ENCODE measurements around the gene ACSF3. TPM values are rescaled to one million over a fixed set of nuclear protein-coding genes. Genes with fewer than 3 reads are reported as not detected.
A peak's percentile ranks its signal among the peaks of the same experiment; 100 is the strongest.

Gene ACSF3
- total RNA-seq, 1 donor from 2014 or later = 14.5 TPM

DNA sequence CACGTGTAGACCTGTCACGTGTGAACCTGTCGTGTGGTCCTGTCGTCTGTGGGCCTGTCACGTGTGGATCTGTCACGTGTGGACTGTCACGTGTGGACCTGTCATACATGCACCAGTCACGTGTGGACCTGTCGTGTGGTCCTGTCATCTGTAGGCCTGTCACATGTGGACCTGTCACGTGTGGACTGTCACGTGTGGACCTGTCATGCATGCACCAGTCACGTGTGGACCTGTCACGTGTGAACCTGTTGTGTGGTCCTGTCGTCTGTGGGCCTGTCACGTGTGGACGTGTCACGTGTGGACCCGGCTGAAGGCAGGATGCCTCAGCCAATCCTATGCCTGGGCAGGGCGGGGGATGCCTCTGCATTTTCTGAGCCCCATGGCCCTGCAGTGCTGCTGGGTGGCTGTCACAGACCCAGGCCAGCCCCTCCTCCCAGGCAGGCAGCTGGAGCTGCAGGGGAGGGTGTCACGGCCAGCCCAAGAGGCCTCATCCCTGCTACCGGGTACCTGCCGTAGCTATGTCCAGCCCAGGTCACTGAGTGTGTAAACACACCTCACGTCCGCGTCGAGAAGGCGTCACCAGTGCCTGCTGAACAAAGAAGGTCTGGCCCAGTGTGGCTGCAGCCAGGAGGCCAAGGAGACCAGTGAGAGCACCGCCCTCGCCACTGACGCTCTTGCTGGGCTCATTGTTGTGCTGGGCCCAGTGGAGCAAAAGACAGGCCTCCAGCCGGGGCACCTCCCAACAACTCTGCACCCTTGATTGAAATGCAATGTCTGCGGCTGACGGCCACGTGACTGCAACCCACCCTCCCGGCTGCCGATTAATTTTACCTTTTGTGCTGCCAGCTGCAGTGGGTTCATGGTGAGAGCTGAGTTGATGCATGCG lies 18.6 kb upstream of the ACSF3 start:
- DNase-seq (ENCODE audit: low spot score) = no peak
- H3K79me2 ChIP-seq (ENCODE audit: low read depth) = no peaks in the 10 kb centered on the region
- H3F3A ChIP-seq (ENCODE audit: low read depth) = peaks cover 39% of the 10 kb centered on the region
- H3K9me3 Mint-ChIP-seq = peaks cover 13% of the 10 kb centered on the region
- H3K4me1 ChIP-seq = peaks cover 16% of the 10 kb centered on the region
- TF ChIP-seq EZH2 (IDR thresholded peaks at IDR 0.05) (no peak), EZH2phosphoT487 (IDR thresholded peaks at IDR 0.05) (no peak)
- TF ChIP-seq, protein P1, sequence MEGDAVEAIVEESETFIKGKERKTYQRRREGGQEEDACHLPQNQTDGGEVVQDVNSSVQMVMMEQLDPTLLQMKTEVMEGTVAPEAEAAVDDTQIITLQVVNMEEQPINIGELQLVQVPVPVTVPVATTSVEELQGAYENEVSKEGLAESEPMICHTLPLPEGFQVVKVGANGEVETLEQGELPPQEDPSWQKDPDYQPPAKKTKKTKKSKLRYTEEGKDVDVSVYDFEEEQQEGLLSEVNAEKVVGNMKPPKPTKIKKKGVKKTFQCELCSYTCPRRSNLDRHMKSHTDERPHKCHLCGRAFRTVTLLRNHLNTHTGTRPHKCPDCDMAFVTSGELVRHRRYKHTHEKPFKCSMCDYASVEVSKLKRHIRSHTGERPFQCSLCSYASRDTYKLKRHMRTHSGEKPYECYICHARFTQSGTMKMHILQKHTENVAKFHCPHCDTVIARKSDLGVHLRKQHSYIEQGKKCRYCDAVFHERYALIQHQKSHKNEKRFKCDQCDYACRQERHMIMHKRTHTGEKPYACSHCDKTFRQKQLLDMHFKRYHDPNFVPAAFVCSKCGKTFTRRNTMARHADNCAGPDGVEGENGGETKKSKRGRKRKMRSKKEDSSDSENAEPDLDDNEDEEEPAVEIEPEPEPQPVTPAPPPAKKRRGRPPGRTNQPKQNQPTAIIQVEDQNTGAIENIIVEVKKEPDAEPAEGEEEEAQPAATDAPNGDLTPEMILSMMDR (IDR thresholded peaks at IDR 0.05) = no peak
- H4K20me1 ChIP-seq (ENCODE audit: low read depth) = no peaks in the 10 kb centered on the region
- no peak overlapping the region for H3K27ac Mint-ChIP-seq
- peaks cover 9% of the 10 kb centered on the region for H3K4me1 Mint-ChIP-seq
- no peak overlapping the region for H3K9ac ChIP-seq
- H3K36me3 Mint-ChIP-seq = no peaks in the 10 kb centered on the region
- H2AFZ ChIP-seq (replicated peaks) = no peak overlapping the region
- H3K4me2 ChIP-seq = no peak overlapping the region
- no peak overlapping the region for H3K27ac ChIP-seq
- peak overlapping the region; percentile 31 for H3K4me3 Mint-ChIP-seq
- no peak overlapping the region for H3K4me3 ChIP-seq
- H3K36me3 ChIP-seq = no peaks in the 10 kb centered on the region
- no peaks in the 10 kb centered on the region for H3K27me3 ChIP-seq
- H3K27me3 Mint-ChIP-seq (ENCODE audit: insufficient read depth, low read depth) = peaks cover 16% of the 10 kb centered on the region
- H3K9me3 ChIP-seq (ENCODE audit: low read depth) = no peaks in the 10 kb centered on the region

DNA sequence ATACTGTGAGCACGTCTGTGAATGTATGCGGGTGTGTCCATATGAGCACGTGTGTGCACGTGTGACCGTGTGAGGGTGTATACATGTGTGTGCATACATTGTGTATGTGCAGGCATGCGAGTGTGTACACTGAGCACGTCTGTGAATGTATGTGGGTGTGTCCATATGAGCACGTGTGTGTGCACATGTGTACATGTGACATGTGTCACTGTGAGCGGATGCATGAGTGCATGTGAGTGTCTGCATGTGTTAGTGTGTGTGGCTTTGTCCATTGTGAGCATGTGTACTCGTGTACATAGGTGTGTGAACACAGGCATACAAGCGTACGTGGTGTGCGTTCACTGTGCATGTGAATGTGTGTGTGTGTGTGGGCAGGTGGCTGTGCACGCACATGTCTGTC lies 17.5 kb upstream of the ACSF3 start:
- H3K27me3 Mint-ChIP-seq (ENCODE audit: insufficient read depth, low read depth) = peaks cover 16% of the 10 kb centered on the region
- Histone ChIP-seq H3K27me3 (no peaks in the 10 kb centered on the region), H4K20me1 (ENCODE audit: low read depth) (no peaks in the 10 kb centered on the region), H3K36me3 (no peaks in the 10 kb centered on the region), H2AFZ (replicated peaks) (no peak overlapping the region), H3K4me1 (peaks cover 14% of the 10 kb centered on the region), H3F3A (ENCODE audit: low read depth) (peaks cover 38% of the 10 kb centered on the region), H3K79me2 (ENCODE audit: low read depth) (no peaks in the 10 kb centered on the region), H3K9me3 (ENCODE audit: low read depth) (no peaks in the 10 kb centered on the region), H3K9ac (no peak overlapping the region), H3K4me2 (no peak overlapping the region), H3K4me3 (no peak overlapping the region), H3K27ac (no peak overlapping the region)
- TF ChIP-seq EZH2 (IDR thresholded peaks at IDR 0.05) (no peak), EZH2phosphoT487 (IDR thresholded peaks at IDR 0.05) (no peak)
- TF ChIP-seq, protein P1 (IDR thresholded peaks at IDR 0.05) = no peak
- H3K9me3 Mint-ChIP-seq = peaks cover 13% of the 10 kb centered on the region
- H3K36me3 Mint-ChIP-seq = no peaks in the 10 kb centered on the region
- H3K4me3 Mint-ChIP-seq = peak overlapping the region; percentile 19
- peak overlapping the region; percentile 21 for H3K27ac Mint-ChIP-seq
- H3K4me1 Mint-ChIP-seq = peaks cover 9% of the 10 kb centered on the region
- DNase-seq (ENCODE audit: low spot score) = no peak

DNA sequence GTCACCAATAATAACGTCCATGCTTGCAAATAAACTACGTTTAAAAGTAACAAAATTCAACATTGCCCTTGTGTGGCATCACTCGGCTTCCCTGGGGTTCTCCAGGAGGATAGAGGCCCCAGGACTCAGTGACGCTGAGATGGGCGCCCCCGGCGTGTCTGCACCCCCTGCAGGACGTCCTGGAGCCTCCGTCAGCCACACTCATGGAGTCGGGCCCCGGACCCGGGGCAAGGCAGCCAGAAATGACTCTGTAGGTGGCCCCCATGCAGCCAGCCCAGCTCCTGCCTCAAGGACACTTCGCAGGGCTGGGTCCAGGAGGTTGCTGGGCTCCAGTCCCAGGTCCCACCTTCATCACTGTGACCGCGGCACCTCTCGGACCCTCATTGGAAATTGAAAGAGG lies 16.6 kb upstream of the ACSF3 start:
- no peak overlapping the region for H3K27ac ChIP-seq
- Mint-ChIP-seq H3K4me1 (peaks cover 2% of the 10 kb centered on the region), H3K36me3 (no peaks in the 10 kb centered on the region), H3K9me3 (peaks cover 13% of the 10 kb centered on the region), H3K27me3 (ENCODE audit: insufficient read depth, low read depth) (peaks cover 16% of the 10 kb centered on the region), H3K27ac (no peak overlapping the region), H3K4me3 (no peak overlapping the region)
- H4K20me1 ChIP-seq (ENCODE audit: low read depth) = no peaks in the 10 kb centered on the region
- TF ChIP-seq EZH2phosphoT487 (IDR thresholded peaks at IDR 0.05) = no peak
- TF ChIP-seq, protein P1 (IDR thresholded peaks at IDR 0.05) = no peak
- TF ChIP-seq EZH2 (IDR thresholded peaks at IDR 0.05) = no peak
- no peak overlapping the region for H2AFZ ChIP-seq (replicated peaks)
- H3K27me3 ChIP-seq = no peaks in the 10 kb centered on the region
- no peak overlapping the region for H3K9ac ChIP-seq
- H3K4me3 ChIP-seq = no peak overlapping the region
- no peak overlapping the region for H3K4me2 ChIP-seq
- no peak for DNase-seq (ENCODE audit: low spot score)
- H3K4me1 ChIP-seq = peaks cover 5% of the 10 kb centered on the region
- H3K36me3 ChIP-seq = no peaks in the 10 kb centered on the region
- peaks cover 29% of the 10 kb centered on the region for H3F3A ChIP-seq (ENCODE audit: low read depth)
- no peaks in the 10 kb centered on the region for H3K9me3 ChIP-seq (ENCODE audit: low read depth)
- H3K79me2 ChIP-seq (ENCODE audit: low read depth) = no peaks in the 10 kb centered on the region

All from neural progenitor cell (in vitro differentiated cells).